ENCODE measurements around the gene PIGR.

PIGR gene

DNA sequence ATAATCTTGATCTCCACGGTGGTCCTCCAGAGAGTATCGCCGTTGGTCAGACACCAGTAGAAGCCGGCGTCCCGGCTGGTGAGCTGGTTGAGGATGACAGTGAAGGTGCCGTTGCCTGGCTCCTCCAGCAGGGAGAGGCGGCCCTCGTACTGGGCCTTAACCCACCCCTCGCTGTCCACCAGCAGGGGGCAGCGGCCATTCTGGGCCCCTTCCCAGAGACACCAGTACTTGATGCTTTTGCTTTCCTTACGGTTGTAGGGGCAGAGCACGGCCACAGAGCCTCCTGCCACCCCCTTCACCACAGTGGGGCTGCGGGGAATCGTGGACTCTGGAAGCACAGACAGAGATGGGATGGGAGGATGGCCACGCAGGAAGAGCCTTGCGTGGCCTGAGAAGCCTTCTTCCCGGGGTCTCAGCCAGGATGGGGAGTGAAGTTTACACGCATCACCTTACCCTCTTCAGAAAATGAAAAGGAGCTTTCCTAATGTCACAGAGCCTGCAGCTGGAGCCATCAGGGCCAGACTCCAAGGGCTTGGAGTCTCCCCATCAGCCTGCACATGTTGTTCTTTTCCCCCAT, 10.7 kb downstream of the PIGR start:
- no peak overlapping the region for H3K4me3 ChIP-seq (ENCODE audit: low read length)
- TF ChIP-seq, protein P1, sequence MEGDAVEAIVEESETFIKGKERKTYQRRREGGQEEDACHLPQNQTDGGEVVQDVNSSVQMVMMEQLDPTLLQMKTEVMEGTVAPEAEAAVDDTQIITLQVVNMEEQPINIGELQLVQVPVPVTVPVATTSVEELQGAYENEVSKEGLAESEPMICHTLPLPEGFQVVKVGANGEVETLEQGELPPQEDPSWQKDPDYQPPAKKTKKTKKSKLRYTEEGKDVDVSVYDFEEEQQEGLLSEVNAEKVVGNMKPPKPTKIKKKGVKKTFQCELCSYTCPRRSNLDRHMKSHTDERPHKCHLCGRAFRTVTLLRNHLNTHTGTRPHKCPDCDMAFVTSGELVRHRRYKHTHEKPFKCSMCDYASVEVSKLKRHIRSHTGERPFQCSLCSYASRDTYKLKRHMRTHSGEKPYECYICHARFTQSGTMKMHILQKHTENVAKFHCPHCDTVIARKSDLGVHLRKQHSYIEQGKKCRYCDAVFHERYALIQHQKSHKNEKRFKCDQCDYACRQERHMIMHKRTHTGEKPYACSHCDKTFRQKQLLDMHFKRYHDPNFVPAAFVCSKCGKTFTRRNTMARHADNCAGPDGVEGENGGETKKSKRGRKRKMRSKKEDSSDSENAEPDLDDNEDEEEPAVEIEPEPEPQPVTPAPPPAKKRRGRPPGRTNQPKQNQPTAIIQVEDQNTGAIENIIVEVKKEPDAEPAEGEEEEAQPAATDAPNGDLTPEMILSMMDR (conservative IDR thresholded peaks at IDR 0.05; ENCODE audit: low read depth, low read length), result peak; percentile 65
- no peak for DNase-seq (ENCODE audit: low read depth)

DNA sequence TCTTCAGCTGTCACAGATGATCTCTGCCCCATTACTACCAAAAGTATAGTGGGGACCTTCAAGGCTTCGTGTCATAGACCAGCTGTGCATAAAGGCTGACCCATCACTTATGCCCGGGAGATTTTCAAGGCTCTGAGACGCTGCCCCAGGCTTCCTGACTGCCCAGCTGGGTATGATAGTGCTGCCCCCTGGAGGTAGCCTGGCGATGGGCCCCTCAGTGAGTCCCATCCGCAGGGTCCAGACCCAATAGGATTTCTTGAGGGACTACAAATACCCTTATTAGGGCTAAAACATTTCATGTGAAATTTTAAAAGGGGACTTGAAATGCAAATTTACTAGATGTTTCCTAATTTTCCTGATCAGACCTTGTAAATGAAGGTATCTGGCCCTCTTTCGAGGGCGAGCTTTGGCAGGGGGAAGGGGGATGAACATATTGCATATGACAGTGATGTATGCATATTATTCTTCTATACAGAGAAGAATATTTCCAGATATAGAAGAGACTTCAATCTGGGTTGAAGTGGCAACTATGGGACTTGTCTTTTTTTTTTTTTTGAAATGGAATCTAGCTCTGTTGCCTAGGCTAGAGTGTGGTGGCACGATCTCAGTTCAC, 12.8 kb downstream of the PIGR start:
- DNase-seq (ENCODE audit: low read depth), result no peak
- TF ChIP-seq, protein P1 (conservative IDR thresholded peaks at IDR 0.05; ENCODE audit: low read depth, low read length), result peak; percentile 66
- no peak overlapping the region for H3K4me3 ChIP-seq (ENCODE audit: low read length)

DNA sequence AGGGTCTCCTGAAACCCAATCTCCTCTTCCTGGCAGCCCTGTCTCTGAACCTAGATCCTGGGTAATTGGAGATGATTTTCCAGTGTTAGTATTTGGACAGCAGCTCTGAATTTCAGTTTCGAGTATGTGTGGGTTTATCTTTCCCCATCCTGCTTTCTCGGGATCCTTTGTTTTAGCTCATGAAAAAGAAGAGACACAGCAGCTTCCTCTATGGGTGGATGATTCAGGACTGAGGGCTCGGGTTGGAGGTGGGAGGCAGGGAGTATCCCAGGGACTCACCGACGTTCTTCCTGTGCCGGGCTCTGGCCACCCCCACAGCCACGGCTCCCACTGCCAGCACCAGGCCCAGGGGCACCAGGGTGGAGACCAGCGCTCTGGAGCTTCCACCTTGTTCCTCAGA, 14.1 kb downstream of the PIGR start:
- DNase-seq (ENCODE audit: low read depth), result no peak
- no peak overlapping the region for H3K4me3 ChIP-seq (ENCODE audit: low read length)
- TF ChIP-seq, protein P1 (conservative IDR thresholded peaks at IDR 0.05; ENCODE audit: low read depth, low read length), result no peak

GRCh38 chr1:206931709-206932108, 14.6 kb downstream of the PIGR start:
- DNase-seq (ENCODE audit: low read depth), result no peak

GRCh38 chr1:206930210-206930798, 16.0 kb downstream of the PIGR start:
- no peak for DNase-seq (ENCODE audit: low read depth)
- TF ChIP-seq, protein P1 (conservative IDR thresholded peaks at IDR 0.05; ENCODE audit: low read depth, low read length), result no peak
- H3K4me3 ChIP-seq (ENCODE audit: low read length), result no peak overlapping the region

More at GRCh38 chr1:206931709-206932108, 14.6 kb downstream of the PIGR start:
- no peak overlapping the region for H3K4me3 ChIP-seq (ENCODE audit: low read length)
- TF ChIP-seq, protein P1 (conservative IDR thresholded peaks at IDR 0.05; ENCODE audit: low read depth, low read length), result peak; percentile 21

- DNase-seq (ENCODE audit: low read depth), result no peak
- TF ChIP-seq, protein P1 (conservative IDR thresholded peaks at IDR 0.05; ENCODE audit: low read depth, low read length), result no peak
- H3K4me3 ChIP-seq (ENCODE audit: low read length), result no peak overlapping the region
Observed at GRCh38 chr1:206929524-206929923, 16.7 kb downstream of the PIGR start.

GRCh38 chr1:206926286-206926685, 20.0 kb downstream of the PIGR start:
- TF ChIP-seq, protein P1 (conservative IDR thresholded peaks at IDR 0.05; ENCODE audit: low read depth, low read length), result no peak
- no peak overlapping the region for H3K4me3 ChIP-seq (ENCODE audit: low read length)

More at GRCh38 chr1:206926286-206926685, 20.0 kb downstream of the PIGR start:
- no peak for DNase-seq (ENCODE audit: low read depth)
